Duodenal mucosa (tissue), 2 donors: ENCODE results near the gene OCEL1.
A peak's percentile ranks its signal among the peaks of the same experiment; 100 is the strongest.

Experiments
- H3K27ac ChIP-seq: one replicate; pipeline ENCODE4 v1.7.0; 2013; ENCODE audit warnings: low read depth, low read length
- H3K27me3 ChIP-seq, 2 donors: one replicate each; pipeline ENCODE4 v1.7.0; 2013; ENCODE audit warnings: low read length in 2 of 2, control low read depth in 1 of 2; ENCODE audit not compliant: insufficient read depth in 2 of 2, control insufficient read depth in 1 of 2
- H3K36me3 ChIP-seq, 2 donors: one replicate each; pipeline ENCODE4 v1.7.0; 2013; ENCODE audit warnings: low read length in 2 of 2, control low read depth in 1 of 2; ENCODE audit not compliant: insufficient read depth in 2 of 2, control insufficient read depth in 1 of 2
- H3K4me1 ChIP-seq, 2 donors: one replicate each; pipeline ENCODE4 v1.7.0; 2013; ENCODE audit warnings: low read length in 2 of 2, control low read depth in 1 of 2; ENCODE audit not compliant: insufficient read depth in 2 of 2, control insufficient read depth in 1 of 2
- H3K4me3 ChIP-seq, 2 donors: one replicate each; pipeline ENCODE4 v1.7.0; 2013; ENCODE audit warnings: low read length in 2 of 2, low read depth in 1 of 2
- H3K9ac ChIP-seq, 2 donors: one replicate each; pipeline ENCODE4 v1.7.0; 2013; ENCODE audit warnings: low read length in 2 of 2, low read depth in 1 of 2
- H3K9me3 ChIP-seq, 2 donors: one replicate each; pipeline ENCODE4 v1.7.0; 2013; ENCODE audit warnings: low read length in 2 of 2, control low read depth in 1 of 2; ENCODE audit not compliant: control insufficient read depth in 1 of 2

OCEL1 gene

DNA sequence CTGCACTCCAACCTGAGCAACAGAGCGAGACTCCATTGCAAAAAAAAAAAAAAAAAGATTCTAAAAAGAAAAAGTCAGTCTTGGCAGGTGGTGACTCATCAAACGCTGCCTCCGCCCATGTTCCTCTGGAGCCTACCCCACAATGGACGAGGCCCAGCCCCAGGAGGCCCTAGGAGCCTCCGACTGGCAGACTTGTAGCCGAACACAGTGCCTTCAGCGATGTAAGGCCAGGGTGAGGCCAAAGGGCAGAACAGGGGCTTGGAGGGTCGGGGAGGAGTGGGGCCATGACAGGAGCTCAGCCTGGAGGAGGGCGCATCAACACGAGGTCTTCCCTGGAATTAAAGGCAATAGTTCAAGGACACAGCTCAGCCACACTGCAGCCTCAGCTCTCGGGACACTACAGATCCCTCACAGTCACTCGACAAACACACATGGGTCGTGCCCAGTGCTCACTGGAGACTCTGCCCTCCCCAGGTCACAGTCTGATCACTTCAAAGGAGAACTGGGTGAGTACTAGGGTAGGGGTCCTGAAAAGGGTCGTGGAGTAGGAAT is 5.7 kb upstream of the OCEL1 start:
- Histone ChIP-seq H3K27ac (no peak overlapping the region), H3K27me3 (no peaks in the 10 kb centered on the region), H3K4me3 (no peak overlapping the region), H3K4me1 (peaks cover 6 to 13% of the 10 kb centered on the region in 2 donors), H3K36me3 (peaks cover 4 to 23% of the 10 kb centered on the region in 2 donors), H3K9ac (no peak overlapping the region), H3K9me3 (no peaks in the 10 kb centered on the region)

DNA sequence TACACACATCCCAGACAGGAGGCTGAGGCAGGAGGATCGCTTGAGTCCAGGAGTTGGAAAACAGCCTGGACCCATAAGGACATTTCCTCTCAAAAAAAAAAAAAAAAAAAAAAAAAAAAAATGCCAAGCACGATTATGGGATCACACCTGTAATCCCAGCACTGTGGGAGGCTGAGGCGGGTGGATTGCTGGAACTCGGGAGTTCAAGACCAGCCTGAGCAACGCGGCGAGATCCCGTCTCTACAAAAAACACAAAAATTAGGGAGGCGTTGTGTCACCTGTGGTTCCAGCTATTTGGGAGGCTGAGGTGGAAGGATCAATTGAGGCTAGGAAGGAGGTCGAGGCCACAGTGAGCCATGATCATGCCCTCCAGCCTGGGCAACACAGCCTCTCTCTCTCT is 973 bp upstream of the OCEL1 start:
- H3K9ac ChIP-seq = no peak overlapping the region
- no peaks in the 10 kb centered on the region for H3K9me3 ChIP-seq
- peaks cover 0 to 5% of the 10 kb centered on the region in 2 donors for H3K4me1 ChIP-seq
- H3K27ac ChIP-seq = no peak overlapping the region
- H3K27me3 ChIP-seq = no peaks in the 10 kb centered on the region
- peaks cover 0 to 13% of the 10 kb centered on the region in 2 donors for H3K36me3 ChIP-seq
- no peak overlapping the region for H3K4me3 ChIP-seq

DNA sequence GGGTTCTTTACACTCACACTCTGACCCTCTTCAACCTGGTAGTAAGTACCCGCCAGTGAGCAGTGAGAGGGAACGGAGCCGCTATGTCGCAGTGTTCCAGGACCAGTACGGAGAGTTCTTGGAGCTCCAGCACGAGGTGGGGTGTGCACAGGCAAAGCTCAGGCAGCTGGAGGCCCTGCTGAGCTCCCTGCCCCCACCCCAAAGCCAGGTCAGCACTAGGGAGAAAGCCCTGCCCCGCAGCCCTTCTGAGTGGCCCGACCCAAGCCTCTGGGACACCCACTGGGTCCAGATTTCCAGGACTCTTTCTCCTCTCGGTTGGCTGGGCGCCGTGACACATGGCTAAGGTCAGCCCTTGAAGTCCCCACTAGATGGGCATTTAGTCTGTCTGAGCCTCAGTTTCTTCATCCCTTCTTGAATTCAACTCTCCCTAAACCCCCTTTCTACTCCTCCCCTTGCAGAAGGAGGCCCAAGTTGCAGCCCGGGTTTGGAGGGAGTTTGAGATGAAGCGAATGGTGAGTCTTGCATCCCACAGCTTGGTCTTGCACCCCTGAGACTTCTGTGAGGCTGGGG is 1.9 kb downstream of the OCEL1 start:
- H3K4me3 ChIP-seq = no peak overlapping the region
- H3K9me3 ChIP-seq = no peaks in the 10 kb centered on the region
- no peaks in the 10 kb centered on the region for H3K4me1 ChIP-seq
- H3K36me3 ChIP-seq = peaks cover 3 to 37% of the 10 kb centered on the region in 2 donors
- H3K27me3 ChIP-seq = no peaks in the 10 kb centered on the region
- H3K27ac ChIP-seq = no peak overlapping the region
- H3K9ac ChIP-seq = no peak overlapping the region

DNA sequence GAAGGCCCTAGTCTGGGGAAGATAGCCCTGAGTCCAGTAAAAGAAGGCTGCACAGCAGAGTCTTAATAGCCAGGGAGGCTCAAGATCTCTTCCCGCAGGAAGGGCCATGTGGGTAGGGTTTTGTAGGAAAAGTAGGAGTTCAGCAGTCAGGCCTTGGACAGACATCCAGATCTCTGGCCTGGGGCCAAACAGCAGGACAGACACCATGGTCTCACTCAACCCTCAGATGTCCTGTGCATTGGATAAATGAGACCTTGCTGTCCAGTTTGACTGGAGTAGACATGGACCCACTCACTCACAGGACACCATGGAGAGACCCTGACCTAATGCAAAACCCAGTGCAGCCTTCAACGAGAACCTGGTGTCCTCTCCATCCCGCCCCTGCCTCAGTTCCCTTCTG is 3.9 kb downstream of the OCEL1 start:
- Histone ChIP-seq H3K36me3 (peaks cover 3 to 38% of the 10 kb centered on the region in 2 donors), H3K27me3 (no peaks in the 10 kb centered on the region), H3K9me3 (no peaks in the 10 kb centered on the region), H3K9ac (no peak overlapping the region), H3K27ac (no peak overlapping the region), H3K4me1 (peaks cover 1 to 4% of the 10 kb centered on the region in 2 donors), H3K4me3 (no peak overlapping the region)

DNA sequence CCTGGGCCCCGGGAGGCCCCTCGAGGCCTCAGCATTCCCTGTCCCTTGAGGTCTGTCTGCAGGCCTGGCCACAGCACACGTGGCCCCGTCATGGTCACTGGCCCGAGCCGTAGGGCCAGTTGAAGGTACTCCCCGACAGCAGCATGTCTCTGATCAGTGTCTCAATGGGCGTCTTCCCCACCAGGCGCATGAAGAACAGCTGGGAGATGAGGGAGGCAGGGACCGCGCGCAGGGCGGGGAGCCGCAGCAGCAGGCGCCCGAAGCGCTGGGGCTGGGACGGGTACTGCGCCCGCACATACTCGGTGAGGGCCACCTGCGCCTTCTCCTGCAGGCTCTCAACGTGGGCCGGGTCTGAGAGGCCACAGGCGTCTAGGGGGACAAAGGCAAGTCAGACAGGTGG is 6.2 kb downstream of the OCEL1 start:
- Histone ChIP-seq H3K27ac (no peak overlapping the region), H3K4me3 (no peak overlapping the region), H3K4me1 (peaks cover 15 to 20% of the 10 kb centered on the region in 2 donors), H3K9me3 (no peaks in the 10 kb centered on the region), H3K27me3 (no peaks in the 10 kb centered on the region), H3K36me3 (peaks cover 3 to 38% of the 10 kb centered on the region in 2 donors), H3K9ac (no peak overlapping the region)

DNA sequence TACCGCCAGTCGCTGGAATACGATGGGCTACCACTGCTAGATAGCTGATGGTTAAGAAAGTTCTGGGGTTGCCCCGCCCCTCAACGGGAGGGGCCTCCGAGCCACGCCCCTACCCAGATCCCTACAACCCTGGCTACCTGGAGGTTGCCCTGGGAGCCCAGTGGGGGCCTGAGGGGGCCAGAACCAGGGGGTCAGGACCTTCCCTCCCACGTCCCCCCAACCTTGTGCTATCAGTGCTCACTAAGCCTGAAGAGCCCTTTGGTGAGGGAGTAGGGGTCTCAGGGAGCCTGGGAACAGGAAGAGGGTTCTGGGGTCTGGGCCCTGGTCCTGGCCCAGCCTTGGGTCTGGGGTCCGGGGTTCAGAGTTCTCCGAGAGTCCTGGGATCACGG is 8.9 kb downstream of the OCEL1 start:
- Histone ChIP-seq H3K4me3 (peak overlapping the region; percentile 58 to 68), H3K36me3 (peaks cover 10 to 40% of the 10 kb centered on the region in 2 donors), H3K27ac (no peak overlapping the region), H3K4me1 (peaks cover 24 to 25% of the 10 kb centered on the region in 2 donors), H3K9ac (peak overlapping the region; percentile 20 to 57), H3K27me3 (no peaks in the 10 kb centered on the region), H3K9me3 (no peaks in the 10 kb centered on the region)

DNA sequence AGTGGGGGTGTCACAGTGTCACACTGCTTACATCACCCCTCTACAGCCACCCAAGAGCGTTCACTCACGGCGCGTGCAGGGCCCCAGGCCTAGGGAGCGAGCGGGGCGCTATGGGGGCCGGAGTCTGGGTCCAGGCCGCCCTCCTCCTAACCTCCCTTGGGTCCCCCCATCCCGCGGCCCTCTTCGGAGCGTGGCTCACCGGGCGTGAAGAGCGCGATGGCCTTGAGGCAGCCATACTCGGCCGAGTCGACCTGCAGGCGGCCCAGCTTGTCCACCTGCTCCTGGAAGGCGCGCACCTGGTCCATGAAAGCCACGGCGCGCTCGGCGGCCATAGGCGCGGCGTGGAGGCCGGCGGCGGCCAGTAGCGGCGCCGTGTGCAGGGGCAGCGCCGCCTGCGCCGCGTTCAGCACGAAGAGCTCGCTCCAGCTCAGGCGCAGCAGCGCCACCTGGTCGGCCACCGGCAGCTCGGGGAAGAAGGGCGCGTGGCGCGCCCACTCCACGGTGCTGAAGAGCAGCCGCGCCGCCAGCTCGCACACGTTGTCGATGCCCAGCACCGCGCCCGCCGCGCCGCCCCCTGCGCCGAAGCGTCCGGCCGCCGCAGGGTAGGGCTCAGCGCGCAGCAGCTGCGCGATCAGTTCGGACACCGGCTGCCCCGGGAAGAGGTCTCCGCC is 9.4 kb downstream of the OCEL1 start:
- Histone ChIP-seq H3K27me3 (no peaks in the 10 kb centered on the region), H3K36me3 (peaks cover 10 to 37% of the 10 kb centered on the region in 2 donors), H3K4me1 (peaks cover 29 to 30% of the 10 kb centered on the region in 2 donors), H3K4me3 (peak overlapping the region; percentile 58 to 68), H3K27ac (peak overlapping the region; percentile 42), H3K9ac (peak overlapping the region; percentile 20 to 57), H3K9me3 (no peaks in the 10 kb centered on the region)

DNA sequence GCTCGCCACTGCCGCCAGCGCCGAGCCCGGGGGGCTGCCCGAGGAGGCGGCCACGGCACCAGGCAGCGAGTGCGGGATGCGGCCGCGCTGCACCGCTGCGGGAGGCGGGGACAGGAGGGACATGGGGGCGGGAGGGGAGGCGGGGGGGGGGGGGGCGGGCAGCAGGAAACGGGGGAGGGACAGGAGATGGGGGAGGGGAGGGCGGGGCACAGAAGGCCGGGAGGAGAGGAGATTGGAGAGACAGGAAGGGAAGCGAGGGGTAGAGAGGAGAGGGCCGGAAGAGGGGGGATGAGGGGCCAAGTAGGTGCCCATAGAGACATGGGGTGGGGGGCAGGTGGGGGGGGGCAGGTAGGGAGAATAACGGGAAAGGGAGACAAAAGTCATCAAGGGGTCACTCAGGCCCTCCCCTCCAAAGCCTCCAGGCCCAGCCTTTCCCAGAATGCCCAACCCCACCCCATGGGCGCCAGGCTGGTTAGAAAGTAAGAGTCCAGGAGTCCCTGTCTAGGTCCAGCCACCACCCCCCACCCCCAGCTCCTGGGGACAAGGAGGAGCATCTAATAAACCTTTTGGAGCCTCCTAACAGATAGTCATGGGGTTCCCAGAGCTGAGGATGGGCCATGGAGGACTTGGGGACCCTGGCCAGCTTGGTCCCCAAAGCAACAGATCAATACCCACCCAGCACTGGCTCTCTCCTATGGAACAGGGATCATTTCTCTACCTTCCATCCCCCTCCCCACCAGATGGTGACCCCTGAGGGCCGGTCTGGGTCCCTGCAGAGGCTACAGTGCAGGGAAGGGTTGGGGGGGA is 10.1 kb downstream of the OCEL1 start:
- H3K9ac ChIP-seq = peak overlapping the region in 1 of 2 donors; percentile 20
- H3K4me3 ChIP-seq = peak overlapping the region; percentile 58 to 68
- no peaks in the 10 kb centered on the region for H3K9me3 ChIP-seq
- peaks cover 10 to 34% of the 10 kb centered on the region in 2 donors for H3K36me3 ChIP-seq
- peaks cover 36 to 37% of the 10 kb centered on the region in 2 donors for H3K4me1 ChIP-seq
- peak overlapping the region; percentile 42 for H3K27ac ChIP-seq
- no peaks in the 10 kb centered on the region for H3K27me3 ChIP-seq

DNA sequence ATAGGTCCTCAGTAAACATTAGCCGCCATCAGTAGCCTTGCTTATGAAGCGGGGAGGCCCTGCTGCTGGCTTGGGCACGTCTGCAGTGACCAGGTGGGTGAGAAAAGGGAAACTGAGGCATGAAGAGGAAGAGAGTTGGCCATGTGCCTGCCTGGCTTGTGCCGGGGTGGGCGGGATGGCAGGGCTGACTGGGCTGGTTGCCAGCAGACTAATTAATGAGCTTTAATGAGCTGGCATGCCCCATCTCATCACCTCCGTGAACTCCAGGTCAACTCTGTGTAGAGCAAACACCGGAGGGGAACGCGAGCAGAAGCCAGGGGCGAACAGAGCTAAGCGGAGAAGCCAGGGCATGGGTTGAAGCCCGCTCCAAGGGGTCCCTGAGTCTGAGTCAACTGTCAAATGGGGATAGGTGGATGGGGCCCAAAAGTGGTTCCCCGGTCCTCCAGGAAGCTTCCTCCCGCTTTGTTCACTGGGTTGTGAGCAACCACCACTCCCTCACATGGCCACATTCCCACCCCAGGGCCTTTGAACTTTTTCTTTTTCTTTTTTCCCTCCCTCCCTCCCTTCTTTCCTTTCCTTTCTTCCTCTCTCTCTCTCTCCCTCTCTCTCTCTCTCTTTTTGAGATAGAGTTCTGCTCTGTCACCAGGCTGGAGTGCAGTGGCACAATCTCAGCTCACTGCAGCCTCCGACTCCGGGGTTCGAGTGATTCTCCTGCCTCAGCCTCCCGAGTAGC is 11.0 kb downstream of the OCEL1 start:
- no peaks in the 10 kb centered on the region for H3K27me3 ChIP-seq
- peaks cover 7 to 27% of the 10 kb centered on the region in 2 donors for H3K36me3 ChIP-seq
- peaks cover 37 to 39% of the 10 kb centered on the region in 2 donors for H3K4me1 ChIP-seq
- no peak overlapping the region for H3K27ac ChIP-seq
- H3K4me3 ChIP-seq = peak overlapping the region in 1 of 2 donors; percentile 43
- H3K9me3 ChIP-seq = no peaks in the 10 kb centered on the region
- H3K9ac ChIP-seq = no peak overlapping the region
